Nephron (organoid): ENCODE results near the gene TCHP.
A peak's percentile ranks its signal among the peaks of the same experiment; 100 is the strongest.
"Not testable (repeated sequence)": the region's sequence is repeated elsewhere in the genome, so short reads cannot be mapped to it uniquely, and the experiment has no call there.

ENCODE experiments used
- H3K27ac Mint-ChIP-seq, 3 experiments: 2 replicates each; pipeline ENCODE4 v1.8.0; 2020; ENCODE audit warnings: mixed read lengths in 3 of 3, mild to moderate bottlenecking in 2 of 3, moderate library complexity in 1 of 3
- H3K27me3 Mint-ChIP-seq: 2 replicates; pipeline ENCODE4 v1.8.0; 2021; ENCODE audit warnings: low read depth, mild to moderate bottlenecking, moderate library complexity, mixed read lengths
- H3K36me3 Mint-ChIP-seq: 2 replicates; pipeline ENCODE4 v1.8.0; 2020; ENCODE audit warnings: low read depth, mixed read lengths
- H3K4me1 Mint-ChIP-seq: 2 replicates; pipeline ENCODE4 v1.8.0; 2020; ENCODE audit warnings: mixed read lengths
- H3K4me3 Mint-ChIP-seq, 3 experiments: 2 replicates each; pipeline ENCODE4 v1.8.0; 2020; ENCODE audit warnings: mild to moderate bottlenecking in 3 of 3, mixed read lengths in 3 of 3, moderate library complexity in 2 of 3
- H3K9me3 Mint-ChIP-seq: 2 replicates; pipeline ENCODE4 v1.8.0; 2020; ENCODE audit warnings: mixed read lengths
- CTCF ChIP-seq, 3 experiments: fragments of 200-600 bp; sonication (generic); IDR thresholded peaks; one replicate each; pipeline ENCODE4 v1.5.0; 2021; ENCODE audit warnings: antibody characterized with exemption in 3 of 3; ENCODE audit not compliant: unreplicated experiment in 3 of 3

TCHP gene

GRCh38 chr12:109897029-109897428, 3.0 kb upstream of the TCHP start:
- Mint-ChIP-seq H3K27me3 (peaks cover 7% of the 10 kb centered on the region), H3K36me3 (no peaks in the 10 kb centered on the region), H3K4me1 (peaks cover 23% of the 10 kb centered on the region), H3K9me3 (no peaks in the 10 kb centered on the region), H3K4me3 (peak overlapping the region in 2 of 3 experiments; percentile 38 to 52), H3K27ac (no peak overlapping the region)
- TF ChIP-seq CTCF (IDR thresholded peaks at IDR 0.05; ENCODE audit: unreplicated experiment in 3 of 3), result no peak

GRCh38 chr12:109899345-109899744, 729 bp upstream of the TCHP start:
- H3K4me1 Mint-ChIP-seq, result peaks cover 29% of the 10 kb centered on the region
- peak overlapping the region in 2 of 3 experiments; percentile 28 to 40 for H3K27ac Mint-ChIP-seq
- peak overlapping the region; percentile 88 to 91 (median 90) for H3K4me3 Mint-ChIP-seq
- H3K9me3 Mint-ChIP-seq, H3K36me3 Mint-ChIP-seq, H3K27me3 Mint-ChIP-seq: not testable (repeated sequence)

GRCh38 chr12:109900752-109901580, 892 bp downstream of the TCHP start:
- no peaks in the 10 kb centered on the region for H3K9me3 Mint-ChIP-seq
- H3K4me3 Mint-ChIP-seq, result peak overlapping the region; percentile 88 to 91 (median 90)
- no peaks in the 10 kb centered on the region for H3K27me3 Mint-ChIP-seq
- H3K36me3 Mint-ChIP-seq, result peaks cover 20% of the 10 kb centered on the region
- H3K27ac Mint-ChIP-seq, result peak overlapping the region; percentile 90 to 96 (median 92)
- no peak for TF ChIP-seq CTCF (IDR thresholded peaks at IDR 0.05; ENCODE audit: unreplicated experiment in 3 of 3)
- peaks cover 29% of the 10 kb centered on the region for H3K4me1 Mint-ChIP-seq

GRCh38 chr12:109902891-109903418, 2.9 kb downstream of the TCHP start:
- Mint-ChIP-seq H3K36me3 (peaks cover 36% of the 10 kb centered on the region), H3K27ac (peak overlapping the region in 1 of 3 experiments; percentile 42), H3K4me3 (peak overlapping the region in 1 of 3 experiments; percentile 6), H3K4me1 (peaks cover 29% of the 10 kb centered on the region), H3K9me3 (no peaks in the 10 kb centered on the region), H3K27me3 (no peaks in the 10 kb centered on the region)
- TF ChIP-seq CTCF (IDR thresholded peaks at IDR 0.05; ENCODE audit: unreplicated experiment in 3 of 3), result no peak

GRCh38 chr12:109905301-109905700, 5.2 kb downstream of the TCHP start:
- Mint-ChIP-seq H3K4me1 (peaks cover 24% of the 10 kb centered on the region), H3K9me3 (no peaks in the 10 kb centered on the region), H3K4me3 (no peak overlapping the region), H3K36me3 (peaks cover 48% of the 10 kb centered on the region), H3K27ac (no peak overlapping the region), H3K27me3 (no peaks in the 10 kb centered on the region)
- no peak for TF ChIP-seq CTCF (IDR thresholded peaks at IDR 0.05; ENCODE audit: unreplicated experiment in 3 of 3)

GRCh38 chr12:109910254-109910968, 10.3 kb downstream of the TCHP start:
- TF ChIP-seq CTCF (IDR thresholded peaks at IDR 0.05; ENCODE audit: unreplicated experiment in 3 of 3), result no peak
- Mint-ChIP-seq H3K36me3 (peaks cover 62% of the 10 kb centered on the region), H3K27ac (no peak overlapping the region), H3K27me3 (no peaks in the 10 kb centered on the region), H3K9me3 (no peaks in the 10 kb centered on the region), H3K4me3 (no peak overlapping the region), H3K4me1 (no peaks in the 10 kb centered on the region)
